Endodermal cell (in vitro differentiated cells): ENCODE data around the gene AIPL1. TPM values are rescaled to one million over a fixed set of nuclear protein-coding genes. Genes with fewer than 3 reads are reported as not detected.

ENCODE experiments used
- DNase-seq: peaks from one replicate; pipeline ENCODE4 v3.0.0-alpha.2; 2017
- H3K27ac ChIP-seq: 2 replicates; pipeline ENCODE4 v1.5.1; 2013; ENCODE audit warnings: mild to moderate bottlenecking, low read depth, low read length, moderate library complexity
- H3K27me3 ChIP-seq: 2 replicates; pipeline ENCODE4 v1.6.1; 2013; ENCODE audit warnings: mild to moderate bottlenecking, low read length, moderate library complexity; ENCODE audit not compliant: insufficient read depth, control insufficient read depth, poor library complexity, severe bottlenecking
- H3K36me3 ChIP-seq: 2 replicates; pipeline ENCODE4 v1.7.0; 2013; ENCODE audit warnings: mild to moderate bottlenecking, low read length, moderate library complexity; ENCODE audit not compliant: control insufficient read depth, insufficient read depth
- H3K4me1 ChIP-seq: one replicate; pipeline ENCODE4 v1.7.0; 2013; ENCODE audit warnings: low read length; ENCODE audit not compliant: control insufficient read depth, insufficient read depth
- H3K4me3 ChIP-seq: 2 replicates; pipeline ENCODE4 v1.5.1; 2013; ENCODE audit warnings: mild to moderate bottlenecking, low read length, moderate library complexity
- H3K9ac ChIP-seq: 2 replicates; pipeline ENCODE4 v1.6.1; 2013; ENCODE audit warnings: mild to moderate bottlenecking, low read length, moderate library complexity; ENCODE audit not compliant: poor library complexity, severe bottlenecking; ENCODE audit errors: extremely low read depth
- H3K9me3 ChIP-seq: 2 replicates; pipeline ENCODE4 v1.6.1; 2013; ENCODE audit warnings: mild to moderate bottlenecking, low read length, moderate library complexity; ENCODE audit not compliant: control insufficient read depth
- H3K27ac Mint-ChIP-seq: 2 replicates; pipeline ENCODE4 v1.8.0; 2020; ENCODE audit warnings: mixed read lengths
- H3K27me3 Mint-ChIP-seq: 2 replicates; pipeline ENCODE4 v1.8.0; 2021; ENCODE audit warnings: mild to moderate bottlenecking, mixed read lengths; ENCODE audit not compliant: insufficient read depth
- H3K36me3 Mint-ChIP-seq: 2 replicates; pipeline ENCODE4 v1.8.0; 2020; ENCODE audit warnings: low read depth, mixed read lengths
- H3K4me1 Mint-ChIP-seq: 2 replicates; pipeline ENCODE4 v1.8.0; 2020; ENCODE audit warnings: mixed read lengths
- H3K4me3 Mint-ChIP-seq: 2 replicates; pipeline ENCODE4 v1.8.0; 2020; ENCODE audit warnings: mild to moderate bottlenecking, moderate library complexity, mixed read lengths
- H3K9me3 Mint-ChIP-seq: 2 replicates; pipeline ENCODE4 v1.8.0; 2020; ENCODE audit warnings: mild to moderate bottlenecking, mixed read lengths
- WGBS, 2 experiments: methylation state at CpG; one replicate each; pipeline versions ENCODE4 v1.1.5 to v1.1.7; 2013; ENCODE audit warnings: missing lambda C conversion rate in 2 of 2, mixed read lengths in 1 of 2; ENCODE audit not compliant: insufficient coverage in 1 of 2, insufficient read length in 1 of 2; 5-methylcytosine and 5-hydroxymethylcytosine counted together
- total RNA-seq, 2 donors: library from RNA; stranded (reverse); fragmentation: NEBNext Ultra II Directional in 1 of 2; extraction: Animal tissue kit (Norgen Biotek cat#: 25700) in 1 of 2; gene quantifications; 2 replicates in 1 of 2; 3 replicates in 1 of 2; pipeline ENCODE4 v1.2.1, GENCODE V29; 2021
- TF ChIP-seq, protein P1 (sequence below): fragments of 200-600 bp; sonication (generic); conservative IDR thresholded peaks from 2 replicates; pipeline ENCODE4 v1.5.0; 2021; ENCODE audit warnings: antibody characterized with exemption, mild to moderate bottlenecking

AIPL1 gene
- total RNA-seq, 2 donors from 2014 or later: not detected

DNA sequence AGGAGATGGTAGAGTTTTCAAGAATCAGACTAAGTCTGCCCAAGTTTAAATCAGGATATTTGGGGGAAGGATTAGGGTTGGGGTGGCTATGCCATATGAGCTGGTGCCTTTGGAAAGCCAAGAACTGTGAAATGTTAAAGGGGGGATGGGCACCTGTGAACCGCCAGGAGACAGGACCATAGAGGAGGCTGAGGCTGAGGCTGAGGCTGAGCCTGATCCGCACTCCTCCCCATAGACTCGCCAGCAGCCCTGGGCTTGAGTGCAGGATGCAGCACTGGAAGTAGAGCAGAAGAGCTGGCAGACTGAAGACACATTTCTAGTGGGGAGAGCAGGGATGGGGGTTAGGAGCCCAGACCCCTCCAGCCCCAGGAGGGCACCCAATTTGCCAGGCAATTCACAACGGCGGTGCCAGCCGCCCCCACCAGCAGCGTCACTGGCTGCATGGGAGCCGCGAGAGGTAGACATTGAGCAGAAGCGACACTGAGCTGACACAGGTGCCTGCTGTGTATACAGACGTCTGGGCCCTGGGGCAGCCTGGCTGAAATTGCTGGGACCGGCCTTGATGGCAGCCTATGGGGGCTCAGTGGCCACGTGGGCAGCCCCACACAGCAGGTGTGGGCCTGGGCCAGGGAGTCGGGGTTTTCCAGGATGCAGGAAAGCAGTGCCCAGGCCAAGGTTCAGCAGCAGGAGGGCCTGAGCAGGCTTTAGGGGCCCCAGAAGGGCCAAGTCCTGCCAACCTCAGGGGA, 18.5 kb upstream of the AIPL1 start:
- Mint-ChIP-seq H3K9me3 (no peaks in the 10 kb centered on the region), H3K36me3 (peaks cover 12% of the 10 kb centered on the region), H3K27ac (no peak overlapping the region), H3K4me3 (no peak overlapping the region), H3K4me1 (peaks cover 16% of the 10 kb centered on the region), H3K27me3 (peaks cover 13% of the 10 kb centered on the region)
- H3K9ac ChIP-seq: no peak overlapping the region
- peaks cover 12% of the 10 kb centered on the region for H3K27me3 ChIP-seq
- DNase-seq: no peak
- peaks cover 13% of the 10 kb centered on the region for H3K36me3 ChIP-seq
- H3K9me3 ChIP-seq: no peaks in the 10 kb centered on the region
- TF ChIP-seq, protein P1, sequence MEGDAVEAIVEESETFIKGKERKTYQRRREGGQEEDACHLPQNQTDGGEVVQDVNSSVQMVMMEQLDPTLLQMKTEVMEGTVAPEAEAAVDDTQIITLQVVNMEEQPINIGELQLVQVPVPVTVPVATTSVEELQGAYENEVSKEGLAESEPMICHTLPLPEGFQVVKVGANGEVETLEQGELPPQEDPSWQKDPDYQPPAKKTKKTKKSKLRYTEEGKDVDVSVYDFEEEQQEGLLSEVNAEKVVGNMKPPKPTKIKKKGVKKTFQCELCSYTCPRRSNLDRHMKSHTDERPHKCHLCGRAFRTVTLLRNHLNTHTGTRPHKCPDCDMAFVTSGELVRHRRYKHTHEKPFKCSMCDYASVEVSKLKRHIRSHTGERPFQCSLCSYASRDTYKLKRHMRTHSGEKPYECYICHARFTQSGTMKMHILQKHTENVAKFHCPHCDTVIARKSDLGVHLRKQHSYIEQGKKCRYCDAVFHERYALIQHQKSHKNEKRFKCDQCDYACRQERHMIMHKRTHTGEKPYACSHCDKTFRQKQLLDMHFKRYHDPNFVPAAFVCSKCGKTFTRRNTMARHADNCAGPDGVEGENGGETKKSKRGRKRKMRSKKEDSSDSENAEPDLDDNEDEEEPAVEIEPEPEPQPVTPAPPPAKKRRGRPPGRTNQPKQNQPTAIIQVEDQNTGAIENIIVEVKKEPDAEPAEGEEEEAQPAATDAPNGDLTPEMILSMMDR: no peak
- H3K27ac ChIP-seq: no peak overlapping the region
- no peak overlapping the region for H3K4me3 ChIP-seq
- 83 to 85% methylated on average over 12 to 14 of the region's 14 CpGs for WGBS, 2 experiments
- H3K4me1 ChIP-seq: no peaks in the 10 kb centered on the region

DNA sequence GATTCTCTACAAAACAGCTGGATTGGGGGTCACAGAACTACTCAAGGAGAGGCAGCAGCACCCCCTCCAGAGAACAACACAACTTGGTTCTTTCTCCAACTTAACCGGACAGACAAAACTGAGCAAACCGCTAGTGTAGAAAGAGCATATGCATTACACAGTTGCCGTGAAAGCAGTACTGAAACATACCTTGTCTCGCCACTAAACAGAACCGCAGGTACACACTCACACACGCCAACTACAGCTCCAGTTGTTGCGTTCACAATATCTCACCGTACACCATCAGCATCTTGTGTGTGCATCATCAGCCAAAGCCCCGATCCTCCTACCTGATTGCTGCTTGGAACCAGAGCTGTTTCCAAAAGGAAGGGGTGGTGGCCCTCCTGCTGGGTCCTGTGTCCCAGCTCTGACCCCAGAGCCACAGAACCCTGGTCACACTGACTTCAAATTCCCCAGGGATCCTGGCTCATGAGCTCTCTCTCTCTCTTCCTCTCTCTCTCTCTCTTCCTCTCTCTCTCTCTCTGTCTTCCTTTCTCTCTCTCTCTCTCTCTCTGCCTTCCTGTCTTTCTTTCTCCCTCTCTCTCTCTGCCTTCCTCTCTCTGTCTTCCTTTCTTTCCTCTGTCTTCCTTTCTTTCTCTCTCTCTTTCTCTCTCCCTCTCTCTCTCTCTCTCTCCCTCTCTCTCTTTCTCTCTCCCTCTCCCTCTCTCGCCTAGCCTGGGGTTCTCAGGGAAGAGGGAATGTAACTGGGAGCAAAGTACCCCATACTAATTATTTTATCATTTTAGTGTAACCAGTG, 17.7 kb upstream of the AIPL1 start:
- no peak overlapping the region for H3K4me3 ChIP-seq
- no peaks in the 10 kb centered on the region for H3K9me3 ChIP-seq
- no peak overlapping the region for H3K9ac ChIP-seq
- H3K4me1 ChIP-seq: no peaks in the 10 kb centered on the region
- peaks cover 13% of the 10 kb centered on the region for H3K27me3 Mint-ChIP-seq
- H3K4me3 Mint-ChIP-seq: no peak overlapping the region
- peaks cover 12% of the 10 kb centered on the region for H3K27me3 ChIP-seq
- peaks cover 16% of the 10 kb centered on the region for H3K4me1 Mint-ChIP-seq
- TF ChIP-seq, protein P1: no peak
- WGBS, 2 experiments: 92% methylated on average over 8 to 9 of the region's 10 CpGs
- H3K36me3 Mint-ChIP-seq: peaks cover 15% of the 10 kb centered on the region
- no peak overlapping the region for H3K27ac Mint-ChIP-seq
- H3K9me3 Mint-ChIP-seq: no peaks in the 10 kb centered on the region
- peaks cover 16% of the 10 kb centered on the region for H3K36me3 ChIP-seq
- DNase-seq: no peak
- no peak overlapping the region for H3K27ac ChIP-seq

DNA sequence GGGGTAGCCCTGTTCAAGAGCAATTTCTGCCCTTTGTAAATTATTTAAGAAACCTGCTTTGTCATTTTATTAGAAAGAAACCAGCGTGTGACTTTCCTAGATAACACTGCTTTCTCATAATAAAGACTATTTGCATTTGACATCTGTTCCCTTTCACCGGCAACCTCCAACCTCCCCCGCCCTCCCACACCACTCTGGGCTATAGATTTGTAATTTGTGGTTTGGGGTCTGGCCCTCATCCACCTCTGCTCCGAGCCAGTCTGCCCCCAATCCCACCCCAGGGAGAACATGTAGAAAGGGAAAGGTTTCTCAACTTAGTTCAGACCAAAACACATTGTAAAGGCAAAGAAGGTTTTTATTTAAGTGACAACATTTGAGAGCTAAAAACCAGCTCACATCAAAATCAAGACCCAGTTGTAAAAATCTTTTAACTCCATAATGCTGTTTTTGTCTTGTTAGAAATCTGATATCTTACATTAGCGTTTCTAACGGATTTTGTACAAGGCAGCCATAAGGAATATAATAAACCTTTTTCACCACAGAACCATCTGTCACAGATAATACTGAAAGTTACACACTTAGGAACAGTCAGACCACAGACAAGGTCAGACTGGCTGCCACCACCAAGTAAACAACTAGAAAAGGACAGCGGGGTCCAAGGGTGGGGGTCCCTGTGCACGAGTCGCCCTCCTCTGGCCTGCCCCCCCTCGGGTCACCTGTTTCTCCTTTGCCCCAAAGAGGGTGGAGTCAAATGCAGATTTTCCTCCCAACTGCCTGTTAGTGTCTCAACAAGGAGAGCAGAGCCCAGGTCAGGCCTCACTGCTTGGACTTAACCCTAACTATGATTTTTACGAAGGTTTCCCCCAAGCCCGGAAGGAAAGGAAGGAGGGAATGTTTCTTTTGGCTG, 16.3 kb upstream of the AIPL1 start:
- Histone ChIP-seq H3K9me3 (no peaks in the 10 kb centered on the region), H3K4me3 (no peak overlapping the region), H3K36me3 (peaks cover 20% of the 10 kb centered on the region), H3K4me1 (no peaks in the 10 kb centered on the region), H3K27me3 (peaks cover 12% of the 10 kb centered on the region), H3K27ac (no peak overlapping the region), H3K9ac (no peak overlapping the region)
- Mint-ChIP-seq H3K27me3 (peaks cover 12% of the 10 kb centered on the region), H3K27ac (no peak overlapping the region), H3K4me3 (no peak overlapping the region), H3K9me3 (no peaks in the 10 kb centered on the region), H3K36me3 (peaks cover 22% of the 10 kb centered on the region), H3K4me1 (peaks cover 16% of the 10 kb centered on the region)
- DNase-seq: no peak
- WGBS, 2 experiments: 40 to 71% methylated on average over 1 to 9 of the region's 12 CpGs
- TF ChIP-seq, protein P1: no peak
